ENCODE measurements around the gene CEBPA.

Gene CEBPA

GRCh38 chr19:33259539-33259938 is 42.8 kb downstream of the CEBPA start:
- TF ChIP-seq, protein P1, sequence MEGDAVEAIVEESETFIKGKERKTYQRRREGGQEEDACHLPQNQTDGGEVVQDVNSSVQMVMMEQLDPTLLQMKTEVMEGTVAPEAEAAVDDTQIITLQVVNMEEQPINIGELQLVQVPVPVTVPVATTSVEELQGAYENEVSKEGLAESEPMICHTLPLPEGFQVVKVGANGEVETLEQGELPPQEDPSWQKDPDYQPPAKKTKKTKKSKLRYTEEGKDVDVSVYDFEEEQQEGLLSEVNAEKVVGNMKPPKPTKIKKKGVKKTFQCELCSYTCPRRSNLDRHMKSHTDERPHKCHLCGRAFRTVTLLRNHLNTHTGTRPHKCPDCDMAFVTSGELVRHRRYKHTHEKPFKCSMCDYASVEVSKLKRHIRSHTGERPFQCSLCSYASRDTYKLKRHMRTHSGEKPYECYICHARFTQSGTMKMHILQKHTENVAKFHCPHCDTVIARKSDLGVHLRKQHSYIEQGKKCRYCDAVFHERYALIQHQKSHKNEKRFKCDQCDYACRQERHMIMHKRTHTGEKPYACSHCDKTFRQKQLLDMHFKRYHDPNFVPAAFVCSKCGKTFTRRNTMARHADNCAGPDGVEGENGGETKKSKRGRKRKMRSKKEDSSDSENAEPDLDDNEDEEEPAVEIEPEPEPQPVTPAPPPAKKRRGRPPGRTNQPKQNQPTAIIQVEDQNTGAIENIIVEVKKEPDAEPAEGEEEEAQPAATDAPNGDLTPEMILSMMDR (IDR thresholded peaks at IDR 0.05; ENCODE audit: low read depth, low read length) = no peak
- H3K4me3 ChIP-seq (ENCODE audit: low read depth, low read length) = no peak overlapping the region

GRCh38 chr19:33257828-33258227 is 44.5 kb downstream of the CEBPA start:
- TF ChIP-seq, protein P1 (IDR thresholded peaks at IDR 0.05; ENCODE audit: low read depth, low read length) = no peak

GRCh38 chr19:33256261-33256660 is 46.1 kb downstream of the CEBPA start:
- no peak overlapping the region for H3K4me3 ChIP-seq (ENCODE audit: low read depth, low read length)
- TF ChIP-seq, protein P1 (IDR thresholded peaks at IDR 0.05; ENCODE audit: low read depth, low read length) = no peak

More at GRCh38 chr19:33257828-33258227, 44.5 kb downstream of the CEBPA start:
- H3K4me3 ChIP-seq (ENCODE audit: low read depth, low read length) = no peak overlapping the region

- no peak overlapping the region for H3K4me3 ChIP-seq (ENCODE audit: low read depth, low read length)
- TF ChIP-seq, protein P1 (IDR thresholded peaks at IDR 0.05; ENCODE audit: low read depth, low read length) = no peak
Observed at GRCh38 chr19:33255781-33256180, 46.6 kb downstream of the CEBPA start.

- no peak overlapping the region for H3K4me3 ChIP-seq (ENCODE audit: low read depth, low read length)
- TF ChIP-seq, protein P1 (IDR thresholded peaks at IDR 0.05; ENCODE audit: low read depth, low read length) = no peak
Observed at GRCh38 chr19:33254245-33254824, 48.0 kb downstream of the CEBPA start.

DNA sequence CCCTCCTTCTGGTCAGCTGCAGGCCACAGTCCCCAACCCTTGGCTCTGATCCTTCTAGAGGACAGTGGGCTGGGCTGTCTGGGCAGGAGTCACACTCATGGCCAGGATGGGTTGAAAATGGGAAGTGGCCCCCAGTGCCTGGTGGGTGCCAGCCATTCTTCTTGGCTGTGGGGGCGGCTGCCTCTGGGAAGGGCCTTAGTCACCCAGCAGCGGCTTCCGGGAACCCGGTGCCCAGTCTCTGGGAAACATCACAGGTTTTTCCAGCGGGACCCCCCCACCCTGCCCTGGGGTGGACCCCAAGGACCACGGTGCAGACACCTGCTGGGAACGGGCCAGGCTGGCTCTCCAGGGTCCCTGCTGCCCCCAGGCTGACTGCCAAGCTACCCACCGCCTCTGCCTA is 49.4 kb downstream of the CEBPA start:
- no peak overlapping the region for H3K4me3 ChIP-seq (ENCODE audit: low read depth, low read length)
- TF ChIP-seq, protein P1 (IDR thresholded peaks at IDR 0.05; ENCODE audit: low read depth, low read length) = no peak

GRCh38 chr19:33252418-33252962 is 49.8 kb downstream of the CEBPA start:
- no peak overlapping the region for H3K4me3 ChIP-seq (ENCODE audit: low read depth, low read length)
- TF ChIP-seq, protein P1 (IDR thresholded peaks at IDR 0.05; ENCODE audit: low read depth, low read length) = no peak
